ENCODE measurements around the gene NAE1.
"Not testable (repeated sequence)": the region's sequence is repeated elsewhere in the genome, so short reads cannot be mapped to it uniquely, and the experiment has no call there.

Gene NAE1
- total RNA-seq: 14.8 to 54.8 (median 31.2) reads per million in 18 experiments

DNA sequence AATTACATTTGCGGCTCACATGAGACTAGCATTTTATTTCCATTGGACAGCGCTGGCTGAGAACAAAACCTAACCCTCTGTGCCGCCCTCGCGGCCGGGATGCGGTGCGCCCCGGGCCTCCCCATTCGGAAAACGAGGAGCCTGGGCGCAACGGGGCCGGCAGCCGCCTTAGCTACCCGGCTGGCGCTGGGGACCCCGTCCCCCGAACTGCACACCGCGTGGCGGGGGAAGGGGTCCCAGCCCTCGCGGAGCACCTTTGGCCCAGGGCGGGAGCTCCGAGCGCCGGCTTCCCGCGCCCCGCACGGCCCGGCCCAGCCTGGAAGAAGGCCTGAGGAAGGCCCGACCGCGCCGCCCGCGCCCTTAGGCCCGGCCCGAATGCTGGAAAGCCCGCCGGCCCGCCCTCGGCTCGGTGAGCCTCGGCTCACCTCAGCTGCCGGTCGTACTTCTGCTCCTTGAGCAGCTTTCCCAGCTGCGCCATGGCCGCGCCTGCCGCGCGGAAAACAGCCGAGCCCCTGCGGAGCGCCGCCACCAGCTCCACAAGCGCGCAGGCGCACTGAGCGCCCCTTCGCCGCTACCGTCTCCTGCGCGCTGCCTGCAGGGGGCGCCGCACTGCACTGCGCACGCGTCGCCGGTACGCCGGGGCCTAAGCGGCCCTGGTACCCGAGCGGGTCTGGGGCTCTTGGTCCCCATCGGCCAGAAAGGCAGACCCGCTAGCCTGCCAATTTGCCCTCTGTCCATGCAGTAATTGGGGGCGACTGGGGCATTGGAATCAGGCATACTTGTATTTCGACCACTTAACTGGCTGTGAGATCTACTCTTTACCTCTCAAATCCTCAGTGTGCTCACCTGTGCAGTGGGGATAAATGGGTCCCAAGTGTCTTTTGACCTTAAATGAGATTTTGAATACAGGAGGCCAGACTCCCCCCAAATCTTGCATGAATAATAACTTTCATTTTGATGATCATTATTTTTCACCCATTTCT, at the start of gene NAE1:
Gene NAE1, minus strand, starts transcription at position 555 of the 983 bp plus-strand sequence. Its CDS starts 77 bp downstream, at position 478.
- peak; percentile 91 to 93 for DNase-seq

- DNase-seq: peak; percentile 76 to 83
Observed at GRCh38 chr16:66878067-66878466, 47.3 kb upstream of the NAE1 start.

DNA sequence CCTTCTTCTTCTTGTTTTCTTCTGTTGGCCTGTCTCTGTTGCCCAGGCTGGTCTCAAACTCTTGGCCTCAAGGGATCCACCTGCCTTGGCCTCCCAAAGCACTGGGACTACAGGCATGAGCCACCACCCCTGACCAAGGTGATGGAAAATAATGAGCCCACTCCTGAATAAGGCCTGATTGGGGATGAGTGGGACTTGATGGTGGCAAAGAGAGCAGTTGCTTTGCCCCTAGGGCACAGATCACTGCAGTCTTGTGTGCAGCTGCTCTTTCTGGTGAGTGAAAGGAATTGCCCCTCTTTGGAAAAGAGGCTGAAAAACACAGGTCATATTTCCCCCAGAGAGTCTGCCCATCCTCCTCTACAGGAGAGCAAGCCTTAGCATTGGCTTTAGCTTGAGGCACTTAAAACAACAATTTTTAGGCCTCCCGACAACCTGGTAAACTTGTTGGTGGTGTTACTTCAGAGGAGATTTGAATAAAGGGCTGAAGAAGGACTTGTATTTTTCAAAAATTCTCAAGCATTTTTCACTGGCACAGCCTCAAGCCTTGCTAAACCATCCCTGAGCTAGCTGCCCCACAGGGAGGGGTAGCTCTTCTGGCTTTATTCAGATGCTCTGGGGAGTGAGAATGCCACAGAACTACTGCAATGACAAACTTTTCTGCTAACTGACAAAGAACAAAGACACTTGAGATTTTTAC, 43.5 kb upstream of the NAE1 start:
- DNase-seq: no peak

- DNase-seq: no peak
Observed at GRCh38 chr16:66873685-66874055, 42.9 kb upstream of the NAE1 start.

DNA sequence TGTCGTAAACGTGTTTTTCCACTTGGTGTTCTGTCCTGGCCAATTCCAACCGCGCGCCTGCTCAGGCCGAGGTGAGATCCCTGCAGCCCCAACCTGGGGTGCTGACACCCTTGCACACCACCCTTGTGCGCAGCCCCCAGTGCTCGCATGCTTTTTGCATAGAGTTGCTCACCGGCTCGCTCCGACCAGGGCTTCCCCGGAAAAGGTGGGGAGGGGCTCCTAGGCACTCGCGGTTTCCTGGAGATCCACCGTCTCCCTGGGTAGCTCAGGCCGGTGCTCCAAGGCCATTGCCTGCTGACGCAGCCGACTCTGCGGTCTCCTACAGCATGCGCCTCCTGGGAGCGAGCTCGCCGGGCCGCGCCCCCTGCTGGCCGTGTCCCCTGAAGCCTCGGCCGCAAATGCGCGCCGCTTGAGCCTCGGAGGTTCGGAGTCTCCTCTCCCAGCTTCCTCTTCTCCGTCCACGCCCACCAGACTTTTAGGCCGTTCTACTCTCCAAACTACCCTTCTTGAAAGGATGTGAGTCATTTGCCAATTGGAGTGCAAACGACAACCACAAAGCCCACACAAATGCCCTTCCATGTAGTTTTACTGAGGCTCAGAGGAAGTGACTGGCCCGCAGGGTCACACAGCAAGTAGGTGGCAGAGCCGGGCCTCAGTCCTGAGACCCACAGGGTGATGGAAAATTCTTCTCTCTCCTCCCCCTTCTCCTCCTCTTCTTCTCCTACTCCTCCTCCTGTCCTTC, 42.3 kb upstream of the NAE1 start:
- DNase-seq: peak; percentile 100

GRCh38 chr16:66872559-66872942, 41.8 kb upstream of the NAE1 start:
- DNase-seq: no peak

DNA sequence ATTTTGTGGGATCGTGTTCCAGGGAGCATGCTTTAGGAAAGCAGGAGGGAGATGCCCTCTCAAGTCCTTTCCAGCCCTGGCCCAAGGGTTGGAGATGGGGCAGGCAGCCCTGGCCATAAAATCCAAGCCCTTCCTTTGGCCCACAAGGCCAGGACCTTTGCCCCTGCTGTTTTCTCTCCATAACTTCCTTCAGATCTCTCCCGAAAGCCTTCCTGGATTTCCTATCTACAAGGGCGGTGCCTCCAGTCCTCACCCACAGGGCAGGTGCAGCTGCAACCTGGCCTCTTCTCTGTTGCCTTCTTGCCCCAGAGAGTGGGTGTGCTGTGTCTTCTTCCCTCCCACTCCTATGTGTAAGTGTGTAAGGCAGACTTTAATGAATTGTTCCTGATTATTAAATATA, 41.1 kb upstream of the NAE1 start:
- DNase-seq: no peak

- DNase-seq: not testable (repeated sequence)
Observed at GRCh38 chr16:66871363-66871762, 40.6 kb upstream of the NAE1 start.

DNA sequence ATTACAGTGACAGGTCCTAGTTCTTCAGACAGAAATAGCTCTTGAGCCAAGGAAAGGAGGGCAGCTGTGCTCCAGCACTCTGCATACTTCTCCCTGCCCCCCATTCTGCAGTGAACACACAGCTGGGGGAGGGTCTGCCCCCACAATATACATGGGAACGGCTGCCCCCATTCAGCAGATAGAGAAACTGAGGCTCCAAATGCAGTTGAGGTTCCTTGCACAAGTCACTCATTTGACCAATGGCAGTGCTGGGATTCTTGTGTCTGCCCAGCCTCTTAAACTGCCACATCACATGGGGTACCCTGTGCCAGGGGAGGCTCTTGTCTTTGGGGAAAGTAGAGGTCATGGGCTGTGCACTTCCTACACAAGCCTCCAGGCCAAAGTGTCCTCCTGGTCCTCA, 38.6 kb upstream of the NAE1 start:
- DNase-seq: no peak

DNA sequence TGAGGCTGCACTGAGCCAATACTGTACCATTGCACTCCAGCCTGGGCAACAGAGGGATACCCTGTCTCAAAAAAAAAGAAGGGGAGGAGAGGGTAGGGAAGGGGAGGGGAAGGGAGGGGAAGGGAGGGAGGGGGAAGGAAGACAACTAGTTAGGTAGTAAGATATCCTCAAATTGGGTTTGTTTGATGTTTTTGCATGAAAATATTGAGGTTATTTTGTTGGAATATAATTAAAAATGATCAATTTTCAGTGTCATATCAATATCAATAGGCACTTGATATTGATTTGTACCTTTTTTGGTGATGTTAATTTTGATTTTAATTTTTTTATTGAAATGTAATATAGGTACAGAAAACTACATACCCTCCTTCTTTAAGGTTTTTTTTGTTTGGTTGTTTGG, 32.9 kb upstream of the NAE1 start:
- no peak for DNase-seq

- DNase-seq: no peak
Observed at GRCh38 chr16:66862023-66862520, 31.3 kb upstream of the NAE1 start.

DNA sequence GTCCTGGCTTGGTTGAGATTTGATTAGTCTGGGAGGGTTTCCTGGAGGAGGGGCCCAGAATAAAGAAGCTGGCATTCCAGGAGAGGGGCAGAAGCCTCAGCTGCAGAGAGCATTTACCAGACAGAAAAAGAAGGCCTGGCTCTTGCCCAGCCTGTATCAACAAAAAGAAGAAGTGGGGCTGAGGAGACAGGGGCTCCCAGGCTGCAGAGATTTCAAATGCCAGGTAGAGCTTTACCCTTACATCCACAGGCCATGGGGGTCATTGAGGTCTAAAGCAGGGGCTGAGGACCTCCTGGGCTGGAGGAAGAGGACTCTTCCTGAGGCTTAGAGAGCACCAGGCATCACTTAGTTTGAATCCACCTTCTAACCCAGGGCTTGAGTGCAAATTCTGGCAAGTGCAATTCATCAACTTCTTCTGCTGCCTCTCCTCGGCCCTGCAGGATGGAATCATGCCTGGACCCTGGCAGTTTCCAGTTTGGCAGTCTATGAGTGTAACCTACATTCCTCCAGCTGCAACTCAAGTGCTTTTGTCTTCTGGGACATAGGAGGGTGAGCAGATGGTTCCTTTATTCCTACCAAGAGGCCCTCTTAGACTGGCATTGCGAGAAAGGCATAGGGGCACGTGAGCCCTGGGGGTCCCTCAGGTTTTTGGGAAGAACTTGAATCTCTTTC, 28.8 kb upstream of the NAE1 start:
- DNase-seq: no peak

- no peak for DNase-seq
Observed at GRCh38 chr16:66858740-66859396, 28.1 kb upstream of the NAE1 start.

GRCh38 chr16:66857437-66857836, 26.7 kb upstream of the NAE1 start:
- no peak for DNase-seq

DNA sequence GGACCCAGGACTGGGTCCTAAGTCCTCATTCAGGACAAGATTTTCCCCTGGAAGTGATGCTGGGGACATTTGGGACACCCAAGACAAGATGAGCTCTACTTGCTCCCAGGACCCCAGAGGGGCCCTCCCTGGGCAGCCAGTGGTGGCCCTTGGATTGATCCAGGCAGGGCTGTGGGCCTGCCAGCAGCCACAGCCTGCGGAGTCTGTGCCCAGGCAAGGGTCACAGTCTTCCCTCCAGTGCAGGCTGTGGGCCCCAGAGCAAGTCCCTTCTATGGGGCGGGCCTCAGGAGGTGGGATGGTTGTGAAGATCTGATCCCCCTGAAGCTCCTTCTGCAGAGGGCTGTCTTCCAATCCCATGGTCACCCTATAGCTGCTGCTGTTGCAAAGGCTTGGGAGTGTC, 26.0 kb upstream of the NAE1 start:
- DNase-seq: no peak

DNA sequence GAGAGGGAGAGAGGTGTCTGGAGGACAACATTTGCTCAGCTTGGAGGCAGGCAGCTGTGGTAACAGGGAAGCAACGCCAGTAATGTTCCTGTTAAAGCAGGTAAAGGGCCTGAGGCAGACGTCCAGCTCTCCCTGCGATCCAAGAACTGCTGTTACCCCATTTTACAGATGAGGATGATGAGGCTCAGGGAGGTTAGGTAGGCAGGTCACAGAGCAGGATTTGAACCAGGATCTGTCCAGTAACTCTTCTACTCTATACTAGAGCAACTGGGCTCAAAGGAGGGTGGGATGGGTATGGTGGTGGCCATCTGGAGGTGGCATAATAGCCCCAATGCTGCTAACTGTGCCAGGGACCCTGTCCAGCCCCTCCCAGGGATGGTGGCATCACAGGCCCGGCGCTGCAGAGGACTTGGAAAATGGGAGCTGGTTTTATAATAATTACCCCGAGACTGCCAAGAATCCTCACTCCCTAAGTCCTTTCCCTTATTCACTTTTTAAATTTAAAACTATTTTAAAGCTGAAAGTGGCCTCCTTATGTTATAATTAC, 25.5 kb upstream of the NAE1 start:
- no peak for DNase-seq

GRCh38 chr16:66853261-66854139, 22.7 kb upstream of the NAE1 start:
- peak; percentile 24 to 39 for DNase-seq

- no peak for DNase-seq
Observed at GRCh38 chr16:66851166-66851964, 20.6 kb upstream of the NAE1 start.

DNA sequence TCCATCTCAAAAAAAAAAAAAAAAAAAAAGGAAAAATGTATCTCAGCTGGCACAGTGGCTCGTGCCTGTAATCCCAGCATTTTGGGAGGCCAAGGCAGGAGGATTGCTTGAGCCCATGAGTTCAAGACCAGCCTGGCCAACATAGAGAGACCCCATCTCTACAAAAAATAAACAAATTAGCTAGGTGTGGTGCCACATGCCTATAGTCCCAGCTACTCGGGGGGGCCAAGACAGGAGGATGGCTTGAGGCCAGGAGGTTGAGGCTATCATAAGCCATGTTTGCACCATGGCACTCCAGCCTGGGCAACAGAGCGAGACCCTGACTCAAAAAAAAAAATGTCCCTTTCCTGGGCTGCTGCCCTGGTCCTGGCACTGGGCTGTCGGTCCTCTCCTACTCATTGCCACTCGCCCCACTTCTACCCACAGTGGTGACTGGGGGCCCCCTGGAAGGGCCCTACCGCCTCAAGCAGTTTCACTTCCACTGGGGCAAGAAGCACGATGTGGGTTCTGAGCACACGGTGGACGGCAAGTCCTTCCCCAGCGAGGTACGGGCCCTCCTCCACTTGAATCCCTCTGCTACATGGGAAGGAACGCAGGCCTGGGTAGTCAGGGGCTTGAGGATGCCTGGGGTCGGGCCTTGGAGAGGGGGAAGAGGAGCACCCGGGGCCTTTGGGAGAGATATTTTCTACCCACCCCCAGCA, 19.5 kb upstream of the NAE1 start:
- peak in 1 of 2 donors; percentile 27 for DNase-seq

Data from inflammatory macrophage (primary cell).